ENCODE measurements around the gene C3orf70. TPM values are rescaled to one million over a fixed set of nuclear protein-coding genes. Genes with fewer than 3 reads are reported as not detected.

The C3orf70 gene
- total RNA-seq, 1 experiment from 2014 or later, result not detected

DNA sequence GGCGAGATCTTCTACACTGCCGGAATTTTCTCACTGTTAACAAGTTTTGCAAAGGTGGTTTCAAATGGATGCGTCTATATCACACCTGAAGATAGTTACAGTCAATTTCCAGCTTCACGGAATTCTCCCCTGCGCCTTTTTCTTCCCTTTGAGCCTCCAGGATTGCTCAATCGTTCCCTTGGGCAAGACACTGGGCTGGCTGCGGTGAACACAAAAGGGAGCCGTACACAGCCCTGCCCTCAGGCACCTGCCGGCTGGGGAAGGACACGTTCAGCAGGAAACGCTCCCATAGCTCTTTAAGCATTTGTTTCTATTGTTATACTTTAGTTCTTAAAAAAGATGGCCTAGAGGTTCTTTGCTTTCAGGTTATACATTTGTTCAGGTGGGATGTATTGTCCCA lies 85.7 kb downstream of the C3orf70 start:
- no peak for DNase-seq (ENCODE audit: low read depth)
- in situ Hi-C loops (cut with HindIII; ENCODE audit: low pct_unique_long_range_greater_than_20kb, low sequenced_read_pairs), result no loop called here

DNA sequence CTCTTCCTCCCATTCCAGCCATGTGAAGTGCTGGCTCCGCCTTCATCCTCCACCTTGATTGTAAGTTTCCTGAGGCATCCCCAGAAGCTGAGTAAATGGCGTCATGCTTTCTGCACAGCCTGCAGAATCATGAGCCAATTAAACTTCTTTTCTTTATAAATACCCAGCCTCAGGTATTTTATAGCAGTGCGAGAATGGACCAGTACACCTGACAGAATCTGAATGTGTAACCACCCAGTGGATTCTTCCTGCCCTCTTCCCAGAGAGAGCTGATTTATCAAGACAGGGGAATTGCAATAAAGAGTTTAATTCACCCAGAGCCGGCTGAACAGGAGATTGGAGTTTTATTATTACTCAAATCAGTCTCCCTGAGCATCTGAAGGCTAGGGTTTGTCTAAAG lies 86.6 kb downstream of the C3orf70 start:
- no peak for DNase-seq (ENCODE audit: low read depth)
- in situ Hi-C loops (cut with HindIII; ENCODE audit: low pct_unique_long_range_greater_than_20kb, low sequenced_read_pairs), result no loop called here

DNA sequence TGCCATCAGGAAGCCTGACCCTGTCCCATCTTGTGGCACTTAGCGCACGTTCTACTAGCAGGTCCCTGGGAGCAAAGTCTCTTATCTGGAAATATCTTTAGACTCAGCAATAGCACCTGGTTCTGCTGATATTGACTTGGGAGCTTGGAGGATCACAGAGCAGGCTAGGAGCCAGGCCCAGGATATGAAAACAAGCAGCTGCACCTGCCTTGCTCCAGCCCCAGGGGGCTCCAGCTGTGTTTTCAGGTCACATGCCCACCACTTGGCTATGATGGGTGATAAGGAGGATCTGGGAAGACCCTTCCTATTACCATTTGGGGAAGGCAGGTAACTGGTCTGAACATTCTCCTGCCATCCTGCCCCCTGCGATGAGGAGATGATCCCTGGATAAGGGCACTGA lies 87.8 kb downstream of the C3orf70 start:
- in situ Hi-C loops (cut with HindIII; ENCODE audit: low pct_unique_long_range_greater_than_20kb, low sequenced_read_pairs), result no loop called here
- no peak for DNase-seq (ENCODE audit: low read depth)

DNA sequence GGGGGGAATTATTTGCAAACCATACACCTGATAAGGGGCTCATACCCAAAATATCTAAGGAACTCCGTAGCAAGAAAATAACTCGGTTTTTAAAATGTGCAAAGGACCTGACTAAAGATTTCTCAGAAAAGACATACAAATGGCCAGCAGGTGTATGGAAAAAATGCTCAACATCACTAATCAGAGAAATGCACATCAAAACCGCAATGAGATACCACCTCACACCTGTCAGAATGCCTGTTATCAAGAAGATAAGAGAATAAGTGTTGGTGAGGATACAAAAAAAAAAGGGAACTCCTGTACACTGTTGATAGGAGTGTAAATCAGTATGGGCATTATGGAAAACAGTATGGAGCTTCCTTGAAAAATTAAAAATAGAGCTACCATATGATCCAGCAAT lies 89.4 kb downstream of the C3orf70 start:
- DNase-seq (ENCODE audit: low read depth), result no peak
- in situ Hi-C loops (cut with HindIII; ENCODE audit: low pct_unique_long_range_greater_than_20kb, low sequenced_read_pairs), result no loop called here

DNA sequence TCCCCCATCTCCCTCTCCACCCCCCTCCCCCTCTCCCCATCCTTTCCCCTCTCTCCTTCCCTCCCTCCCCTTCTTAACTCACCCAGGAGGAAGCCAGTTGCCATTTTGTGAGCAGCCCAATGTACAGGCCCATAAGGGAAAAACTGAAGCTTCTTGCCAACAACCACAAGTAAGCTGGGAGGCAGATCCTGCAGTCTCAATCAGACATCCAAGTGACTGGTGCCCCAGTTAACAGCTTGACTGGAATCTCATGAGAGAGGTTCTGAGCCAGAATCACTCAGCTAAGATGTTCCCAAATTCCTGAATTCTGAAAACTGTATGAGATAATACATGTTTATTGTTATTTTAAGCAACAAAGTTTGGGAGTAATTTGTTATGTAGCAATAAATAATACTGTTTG lies 90.7 kb downstream of the C3orf70 start:
- in situ Hi-C loops (cut with HindIII; ENCODE audit: low pct_unique_long_range_greater_than_20kb, low sequenced_read_pairs), result no loop called here

DNA sequence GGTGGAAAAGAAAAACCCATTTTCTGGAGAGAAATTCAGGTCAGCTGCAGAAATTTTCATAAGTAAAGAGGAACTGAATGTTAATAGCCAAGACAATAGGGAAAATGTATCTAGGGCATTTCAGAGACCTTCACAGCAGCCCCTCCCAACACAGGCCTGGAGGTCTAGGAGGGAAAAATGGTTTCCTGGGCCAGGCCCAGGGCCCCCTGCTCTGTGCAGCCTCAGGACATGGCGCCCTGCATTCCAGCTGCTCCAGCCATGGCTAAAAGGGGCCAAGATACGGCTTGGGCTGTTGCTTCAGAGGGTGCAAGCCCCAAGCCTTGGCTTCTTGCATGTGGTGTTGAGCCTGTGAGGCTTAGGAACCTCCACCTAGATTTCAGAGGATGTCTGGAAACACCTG lies 92.2 kb downstream of the C3orf70 start:
- no peak for DNase-seq (ENCODE audit: low read depth)

More for the DNA sequence above, 90.7 kb downstream of the C3orf70 start:
- no peak for DNase-seq (ENCODE audit: low read depth)

DNA sequence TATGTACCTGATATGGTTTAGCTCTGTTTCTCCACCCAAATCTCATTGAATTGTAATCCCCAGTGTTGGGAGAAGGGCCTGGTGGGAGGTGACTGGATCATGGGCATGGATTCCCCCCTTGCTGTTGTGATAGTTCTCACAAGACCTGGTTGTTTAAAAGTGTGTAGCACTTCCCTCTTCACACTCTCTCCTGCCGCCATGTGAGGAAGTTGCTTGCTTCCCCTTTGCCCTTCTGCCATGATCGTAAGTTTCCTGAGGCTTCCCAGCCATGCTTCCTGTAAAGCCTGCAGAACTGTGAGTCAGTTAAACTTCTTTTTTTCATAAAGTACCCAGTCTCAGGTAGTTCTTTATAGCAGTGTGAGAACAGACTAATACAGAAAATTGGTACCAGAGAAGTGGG lies 93.1 kb downstream of the C3orf70 start:
- no peak for DNase-seq (ENCODE audit: low read depth)

More for the DNA sequence above, 92.2 kb downstream of the C3orf70 start:
- in situ Hi-C loops (cut with HindIII; ENCODE audit: low pct_unique_long_range_greater_than_20kb, low sequenced_read_pairs), result no loop called here

DNA sequence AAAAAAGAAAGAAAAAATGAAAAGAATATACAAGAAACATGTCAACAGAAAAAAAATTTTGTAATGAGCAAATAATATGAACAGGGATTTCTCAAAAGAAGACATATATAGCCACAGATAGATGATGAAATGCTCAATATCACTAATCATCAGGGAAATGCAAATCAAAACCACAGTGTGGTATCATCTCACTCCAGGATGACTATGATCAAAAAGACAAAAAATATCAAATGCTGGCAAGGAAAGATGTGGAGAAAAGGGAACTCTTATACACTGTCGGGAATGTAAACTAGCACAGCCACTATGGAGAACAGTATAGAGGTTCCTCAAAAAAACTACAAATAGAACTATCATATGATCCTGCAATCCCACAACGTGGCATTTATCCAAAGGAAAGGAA lies 94.1 kb downstream of the C3orf70 start:
- in situ Hi-C loops (cut with HindIII; ENCODE audit: low pct_unique_long_range_greater_than_20kb, low sequenced_read_pairs), result no loop called here
- DNase-seq (ENCODE audit: low read depth), result no peak

More for the DNA sequence above, 93.1 kb downstream of the C3orf70 start:
- in situ Hi-C loops (cut with HindIII; ENCODE audit: low pct_unique_long_range_greater_than_20kb, low sequenced_read_pairs), result no loop called here

DNA sequence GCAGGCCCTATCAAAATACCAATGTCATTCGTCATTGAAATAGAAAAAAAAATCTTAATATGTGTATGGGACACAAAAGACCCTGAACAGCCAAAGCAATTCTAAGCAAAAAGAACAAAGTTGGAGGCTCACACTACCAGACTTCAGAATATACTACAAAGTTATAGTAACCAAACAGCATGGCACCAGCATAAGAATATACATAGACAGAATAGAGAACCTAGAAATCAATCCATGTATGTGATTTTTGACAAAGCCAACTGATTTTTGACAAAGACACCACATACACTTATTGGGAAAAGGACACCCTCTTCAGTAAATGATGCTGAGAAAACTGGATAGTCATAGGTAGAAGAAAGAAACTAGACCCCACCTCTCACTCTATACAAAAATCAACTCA lies 95.0 kb downstream of the C3orf70 start:
- in situ Hi-C loops (cut with HindIII; ENCODE audit: low pct_unique_long_range_greater_than_20kb, low sequenced_read_pairs), result no loop called here
- no peak for DNase-seq (ENCODE audit: low read depth)

DNA sequence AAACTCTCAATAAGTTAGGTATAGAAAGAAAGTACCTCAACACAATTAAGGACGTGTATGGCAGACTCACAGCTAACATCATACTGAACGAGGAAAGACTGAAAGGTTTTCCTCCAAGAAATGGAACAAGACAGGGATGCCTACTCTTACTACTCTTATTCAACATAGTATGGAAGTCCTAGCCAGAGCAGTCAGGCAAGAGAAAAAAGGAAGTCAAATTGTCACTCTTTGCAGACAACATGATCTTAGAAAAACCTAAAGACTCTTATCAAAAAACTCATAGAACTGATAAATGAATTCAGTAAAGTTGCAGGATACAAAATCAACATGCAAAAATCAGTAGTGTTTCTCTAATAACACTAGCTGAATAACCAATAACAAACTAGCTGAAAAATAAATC lies 96.0 kb downstream of the C3orf70 start:
- in situ Hi-C loops (cut with HindIII; ENCODE audit: low pct_unique_long_range_greater_than_20kb, low sequenced_read_pairs), result no loop called here
- DNase-seq (ENCODE audit: low read depth), result no peak

DNA sequence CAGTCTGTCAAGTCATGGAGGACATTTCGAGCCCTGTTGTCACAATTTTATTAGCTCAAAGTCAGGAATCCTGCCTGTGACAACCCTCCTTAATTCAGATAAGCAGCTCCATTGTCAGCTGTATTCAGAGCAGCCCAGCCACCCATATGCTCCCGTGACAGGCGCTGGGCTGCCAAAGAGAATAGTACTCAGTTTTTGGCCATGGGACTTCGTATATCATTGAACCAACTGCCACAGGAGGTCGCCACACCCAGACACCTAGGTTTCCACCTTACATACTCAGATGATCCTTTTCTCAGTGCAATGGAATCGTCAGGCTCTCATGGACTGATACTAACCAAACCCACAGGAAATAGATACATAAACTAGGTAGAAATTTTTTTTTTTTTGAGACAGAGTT lies 100.2 kb downstream of the C3orf70 start:
- in situ Hi-C loops (cut with HindIII; ENCODE audit: low pct_unique_long_range_greater_than_20kb, low sequenced_read_pairs), result no loop called here
- no peak for DNase-seq (ENCODE audit: low read depth)

DNA sequence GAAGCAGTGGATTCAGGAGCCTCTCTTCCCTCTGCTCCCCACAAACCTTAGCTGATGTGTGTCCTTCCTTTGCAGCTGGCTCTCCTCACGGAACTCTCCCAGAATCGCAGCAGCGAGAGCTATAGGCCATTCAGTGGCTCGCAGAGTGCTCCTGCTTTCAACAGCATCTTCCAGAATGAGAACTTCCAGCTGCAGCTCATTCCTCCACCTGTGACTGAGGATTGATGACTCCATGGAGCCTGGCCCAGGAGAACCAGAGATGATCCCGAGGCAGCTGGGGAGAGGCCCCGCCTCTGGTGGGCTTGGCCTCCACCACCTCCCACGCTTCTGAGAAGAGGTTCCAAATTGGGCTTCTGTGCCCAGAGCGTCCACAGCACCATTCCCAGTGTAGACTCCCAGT lies 101.1 kb downstream of the C3orf70 start:
- in situ Hi-C loops (cut with HindIII; ENCODE audit: low pct_unique_long_range_greater_than_20kb, low sequenced_read_pairs), result no loop called here
- DNase-seq (ENCODE audit: low read depth), result no peak

DNA sequence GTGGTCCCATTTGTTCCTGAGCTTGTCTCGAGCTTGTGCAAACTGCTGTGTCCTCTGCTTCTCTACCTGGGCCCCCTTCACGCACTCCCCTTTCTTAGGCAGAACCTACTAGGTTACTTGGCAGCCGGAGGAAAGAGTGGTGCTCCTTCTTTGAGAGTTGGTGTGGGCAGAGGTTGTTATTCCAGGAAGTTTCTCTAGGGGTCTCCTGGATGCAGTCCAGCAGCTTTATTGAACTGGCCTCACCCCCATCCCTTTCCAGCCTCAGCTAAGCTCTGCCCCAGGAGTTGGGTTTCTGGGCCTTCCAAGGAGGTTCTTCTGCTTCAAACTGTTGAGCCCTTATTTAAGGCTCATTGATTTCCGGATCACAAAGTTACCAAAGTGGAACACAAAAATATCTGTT lies 103.2 kb downstream of the C3orf70 start:
- in situ Hi-C loops (cut with HindIII; ENCODE audit: low pct_unique_long_range_greater_than_20kb, low sequenced_read_pairs), result no loop called here
- DNase-seq (ENCODE audit: low read depth), result no peak

DNA sequence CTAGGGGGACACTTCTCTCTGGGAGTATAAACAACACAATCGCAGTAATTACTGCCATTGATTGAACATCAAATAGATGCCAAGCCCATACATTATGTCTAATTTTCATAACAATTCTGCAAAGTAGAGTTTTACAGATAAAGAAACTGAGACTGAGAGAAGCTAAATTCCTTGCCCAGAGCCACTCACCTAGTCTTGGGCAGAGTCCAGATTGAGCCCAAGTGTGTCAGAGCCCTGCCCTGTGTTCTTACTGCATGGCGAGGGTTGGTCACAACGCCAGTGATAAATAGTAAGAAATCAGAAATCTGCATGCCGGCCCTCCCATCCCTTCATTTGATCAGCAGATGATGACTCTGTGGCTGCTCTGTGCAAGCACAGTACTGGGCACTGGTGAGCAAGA lies 106.3 kb downstream of the C3orf70 start:
- in situ Hi-C loops (cut with HindIII; ENCODE audit: low pct_unique_long_range_greater_than_20kb, low sequenced_read_pairs), result no loop called here
- no peak for DNase-seq (ENCODE audit: low read depth)

DNA sequence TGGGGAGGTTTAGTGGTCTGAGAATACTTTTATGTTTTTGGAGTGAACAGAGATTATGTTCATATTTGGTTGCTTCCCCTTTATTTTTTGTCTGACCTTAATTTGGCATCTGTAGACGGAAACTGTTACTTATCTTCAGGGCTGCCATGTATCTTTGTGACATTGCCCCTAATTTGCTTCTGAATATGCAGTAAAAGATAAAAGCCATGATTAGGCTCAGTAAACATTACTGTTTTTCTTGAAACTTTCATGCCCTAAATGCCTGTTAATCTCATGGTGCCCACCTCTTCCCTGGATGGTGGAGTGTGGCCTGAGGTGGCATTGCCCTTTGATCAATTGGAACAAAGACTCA lies 106.7 kb downstream of the C3orf70 start:
- in situ Hi-C loops (cut with HindIII; ENCODE audit: low pct_unique_long_range_greater_than_20kb, low sequenced_read_pairs), result no loop called here
- no peak for DNase-seq (ENCODE audit: low read depth)

DNA sequence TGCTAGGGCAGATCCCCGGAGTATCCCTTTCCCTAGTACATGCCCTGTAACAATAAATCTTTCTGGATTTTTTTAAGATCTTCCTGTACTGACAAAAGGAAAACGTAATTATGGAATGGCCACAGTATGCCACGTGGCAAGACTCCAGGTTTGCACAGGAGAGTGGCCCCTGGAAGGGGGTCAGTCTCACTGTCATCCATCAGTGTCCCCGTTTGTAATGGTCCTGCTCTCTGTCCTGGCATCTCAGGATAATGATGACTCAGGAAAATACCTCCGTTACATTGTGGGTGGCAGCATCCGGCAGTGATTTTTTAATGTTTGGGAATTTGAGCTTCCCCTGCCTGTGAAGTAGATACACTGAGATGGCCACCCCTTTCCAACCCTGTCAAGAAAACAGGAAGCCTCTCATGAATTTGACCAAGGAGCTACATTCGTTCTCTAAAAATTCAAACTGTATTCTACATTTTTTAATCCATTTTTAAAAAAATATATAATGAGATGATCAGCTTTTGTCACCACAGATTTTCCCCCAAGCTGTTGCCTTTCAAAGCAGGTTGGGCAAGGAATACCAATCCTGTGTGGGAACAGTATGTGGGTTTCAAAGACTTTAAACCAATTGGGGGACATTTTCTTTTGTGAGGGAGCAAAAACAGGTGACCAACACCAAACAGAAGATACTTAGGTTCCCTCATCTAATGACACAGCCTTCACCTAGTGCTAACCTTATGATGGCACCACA lies 110.4 kb downstream of the C3orf70 start:
- no peak for DNase-seq (ENCODE audit: low read depth)
- in situ Hi-C loops (cut with HindIII; ENCODE audit: low pct_unique_long_range_greater_than_20kb, low sequenced_read_pairs), result no loop called here

DNA sequence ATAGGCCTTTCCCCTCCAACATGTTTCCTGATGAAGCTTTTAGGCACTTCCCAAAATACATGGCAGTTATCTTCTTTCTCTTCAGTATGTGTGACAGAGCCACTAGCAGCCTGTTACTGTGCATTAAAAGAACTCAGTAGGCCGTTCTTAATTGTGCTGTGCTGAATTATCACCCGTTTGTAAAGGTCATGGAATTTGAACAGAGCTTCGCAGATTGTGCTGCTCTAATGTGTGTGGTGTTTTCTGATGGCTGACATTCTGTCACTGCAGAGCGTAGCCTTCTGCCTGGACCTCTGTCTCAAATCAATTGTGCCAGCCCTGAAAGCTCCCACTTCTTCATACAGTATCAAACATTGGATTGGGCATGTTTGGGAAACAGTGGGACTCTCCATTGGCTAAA lies 111.3 kb downstream of the C3orf70 start:
- DNase-seq (ENCODE audit: low read depth), result no peak
- in situ Hi-C loops (cut with HindIII; ENCODE audit: low pct_unique_long_range_greater_than_20kb, low sequenced_read_pairs), result no loop called here

DNA sequence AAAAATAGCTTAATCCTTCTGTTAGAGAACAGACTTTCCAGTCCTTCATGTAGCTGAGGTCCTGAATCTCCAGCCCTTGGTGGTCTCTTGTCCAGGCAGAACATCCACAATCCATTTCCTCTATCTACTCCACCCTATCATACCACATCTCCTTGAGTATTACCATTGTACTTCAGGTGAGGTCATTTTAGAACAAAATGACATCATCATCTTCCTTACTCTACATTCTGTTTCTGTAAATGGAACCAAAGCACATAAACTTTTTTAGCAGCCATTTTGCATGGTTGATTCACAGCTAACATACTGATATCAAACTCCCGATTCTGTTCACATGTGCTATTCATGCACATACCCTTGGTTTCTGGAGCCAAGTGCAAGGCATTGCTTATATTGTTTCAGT lies 112.4 kb downstream of the C3orf70 start:
- in situ Hi-C loops (cut with HindIII; ENCODE audit: low pct_unique_long_range_greater_than_20kb, low sequenced_read_pairs), result no loop called here
- DNase-seq (ENCODE audit: low read depth), result no peak

DNA sequence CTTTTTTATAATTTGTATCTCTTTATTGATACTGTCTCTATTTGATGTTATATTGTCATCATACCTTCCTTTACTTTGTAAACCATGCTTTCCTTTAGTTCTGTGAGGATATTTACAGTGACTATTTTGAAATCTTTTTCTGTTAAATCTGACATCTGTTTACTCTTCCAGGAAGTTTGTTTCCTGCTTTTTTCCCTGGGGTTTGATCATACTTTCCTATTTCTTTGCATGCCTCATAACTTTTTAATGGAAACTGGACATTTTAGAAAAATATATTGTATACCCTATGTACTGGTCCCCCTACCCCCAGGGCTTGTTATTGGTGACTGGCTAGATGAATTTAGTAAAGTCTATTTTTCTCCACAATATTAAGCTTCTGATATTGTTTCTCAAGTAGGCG lies 115.1 kb downstream of the C3orf70 start:
- DNase-seq (ENCODE audit: low read depth), result no peak

DNA sequence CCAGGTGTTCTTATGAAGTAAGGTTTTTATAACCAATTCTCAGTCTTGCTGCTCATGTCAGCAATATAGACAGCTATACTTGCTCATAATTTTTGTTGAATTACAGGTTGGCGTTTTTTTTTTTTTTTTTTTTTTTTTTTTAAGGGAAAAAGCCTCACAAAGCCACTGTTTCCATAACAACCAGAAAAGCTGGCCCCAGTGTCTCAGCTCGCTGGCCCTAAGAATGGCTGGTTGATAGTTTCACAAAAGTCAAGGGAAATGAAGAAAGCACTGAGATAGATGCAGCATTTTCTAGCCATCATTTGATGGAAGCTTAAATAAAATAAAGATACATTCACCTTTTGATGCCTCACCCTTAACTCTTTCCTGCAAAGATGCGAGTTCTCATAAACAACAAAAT lies 121.9 kb downstream of the C3orf70 start:
- DNase-seq (ENCODE audit: low read depth), result no peak
- in situ Hi-C loops (cut with HindIII; ENCODE audit: low pct_unique_long_range_greater_than_20kb, low sequenced_read_pairs), result no loop called here

More for the DNA sequence above, 115.1 kb downstream of the C3orf70 start:
- in situ Hi-C loops (cut with HindIII; ENCODE audit: low pct_unique_long_range_greater_than_20kb, low sequenced_read_pairs), result no loop called here

DNA sequence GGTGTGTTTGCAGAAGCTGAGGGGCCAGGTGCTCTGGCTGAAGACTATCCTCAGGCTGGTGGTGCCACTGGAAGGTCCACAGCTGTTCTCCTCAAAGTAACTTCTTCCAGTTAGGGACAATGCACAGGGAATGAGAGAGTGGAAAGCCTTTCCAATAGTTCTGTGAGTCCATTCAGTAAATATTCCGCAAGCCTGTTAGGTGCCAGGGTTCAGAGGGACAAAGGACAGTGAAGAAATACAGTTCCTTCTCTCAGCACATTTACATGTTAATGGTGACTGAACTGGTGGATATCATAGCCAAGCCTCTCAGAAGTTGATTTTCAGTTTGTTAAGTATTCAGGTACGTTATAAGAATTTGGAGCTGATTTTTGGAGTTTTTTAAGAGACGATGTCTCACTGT lies 122.5 kb downstream of the C3orf70 start:
- in situ Hi-C loops (cut with HindIII; ENCODE audit: low pct_unique_long_range_greater_than_20kb, low sequenced_read_pairs), result no loop called here
- DNase-seq (ENCODE audit: low read depth), result no peak
